ENCODE results near the gene SLC25A11.

SLC25A11 gene

DNA sequence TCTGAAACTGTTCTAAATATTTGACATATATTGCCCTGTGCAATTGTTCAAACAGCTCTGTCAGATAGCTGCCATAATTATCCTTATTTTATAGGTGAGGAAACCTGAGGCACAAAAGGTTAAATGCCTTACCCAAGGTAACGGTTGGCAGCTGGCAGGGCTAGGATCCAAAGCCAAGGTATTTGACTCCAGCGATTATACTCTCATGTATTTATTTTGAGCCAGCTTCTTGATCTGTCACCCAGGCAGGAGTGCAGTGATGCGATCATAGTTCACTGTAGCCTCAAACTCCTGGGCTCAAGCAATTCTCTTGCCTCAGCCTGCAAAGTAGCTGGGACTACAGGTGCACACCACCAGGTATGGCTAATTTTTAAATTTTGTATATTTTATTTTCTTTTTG, 18.3 kb upstream of the SLC25A11 start:
- no peak overlapping the region for H3K4me3 ChIP-seq (ENCODE audit: low read depth, low read length)
- H3K9me3 ChIP-seq: no peaks in the 10 kb centered on the region
- H3K36me3 ChIP-seq: no peaks in the 10 kb centered on the region
- TF ChIP-seq, protein P1, sequence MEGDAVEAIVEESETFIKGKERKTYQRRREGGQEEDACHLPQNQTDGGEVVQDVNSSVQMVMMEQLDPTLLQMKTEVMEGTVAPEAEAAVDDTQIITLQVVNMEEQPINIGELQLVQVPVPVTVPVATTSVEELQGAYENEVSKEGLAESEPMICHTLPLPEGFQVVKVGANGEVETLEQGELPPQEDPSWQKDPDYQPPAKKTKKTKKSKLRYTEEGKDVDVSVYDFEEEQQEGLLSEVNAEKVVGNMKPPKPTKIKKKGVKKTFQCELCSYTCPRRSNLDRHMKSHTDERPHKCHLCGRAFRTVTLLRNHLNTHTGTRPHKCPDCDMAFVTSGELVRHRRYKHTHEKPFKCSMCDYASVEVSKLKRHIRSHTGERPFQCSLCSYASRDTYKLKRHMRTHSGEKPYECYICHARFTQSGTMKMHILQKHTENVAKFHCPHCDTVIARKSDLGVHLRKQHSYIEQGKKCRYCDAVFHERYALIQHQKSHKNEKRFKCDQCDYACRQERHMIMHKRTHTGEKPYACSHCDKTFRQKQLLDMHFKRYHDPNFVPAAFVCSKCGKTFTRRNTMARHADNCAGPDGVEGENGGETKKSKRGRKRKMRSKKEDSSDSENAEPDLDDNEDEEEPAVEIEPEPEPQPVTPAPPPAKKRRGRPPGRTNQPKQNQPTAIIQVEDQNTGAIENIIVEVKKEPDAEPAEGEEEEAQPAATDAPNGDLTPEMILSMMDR (IDR thresholded peaks at IDR 0.05; ENCODE audit: low read depth, low read length): no peak
- no peaks in the 10 kb centered on the region for H3K27me3 ChIP-seq
- no peaks in the 10 kb centered on the region for H3K4me1 ChIP-seq
- no peak for DNase-seq

DNA sequence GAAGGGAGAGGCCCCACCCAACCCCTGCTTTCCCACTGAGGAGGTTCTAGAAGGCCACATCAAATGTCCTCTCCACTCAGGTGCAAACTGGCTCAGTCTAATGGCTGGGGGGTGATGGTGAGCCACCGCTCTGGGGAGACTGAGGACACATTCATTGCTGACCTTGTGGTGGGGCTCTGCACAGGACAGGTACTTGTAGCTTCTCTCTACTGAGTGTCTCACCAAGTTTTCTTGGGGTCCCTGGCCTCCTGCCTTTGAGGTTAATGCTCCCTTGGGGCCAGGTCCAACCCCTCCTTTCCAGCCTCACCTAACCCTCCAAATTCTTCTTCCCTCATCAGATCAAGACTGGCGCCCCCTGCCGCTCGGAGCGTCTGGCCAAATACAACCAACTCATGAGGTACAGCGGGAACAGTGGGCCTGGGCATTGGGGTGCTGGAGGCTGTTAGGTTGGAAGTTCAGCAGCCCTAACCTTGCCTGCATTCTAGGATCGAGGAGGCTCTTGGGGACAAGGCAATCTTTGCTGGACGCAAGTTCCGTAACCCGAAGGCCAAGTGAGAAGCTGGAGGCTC, 16.7 kb upstream of the SLC25A11 start:
- H3K4me3 ChIP-seq (ENCODE audit: low read depth, low read length): no peak overlapping the region
- DNase-seq: no peak
- no peaks in the 10 kb centered on the region for H3K36me3 ChIP-seq
- no peaks in the 10 kb centered on the region for H3K27me3 ChIP-seq
- no peaks in the 10 kb centered on the region for H3K9me3 ChIP-seq
- TF ChIP-seq, protein P1 (IDR thresholded peaks at IDR 0.05; ENCODE audit: low read depth, low read length): no peak
- no peaks in the 10 kb centered on the region for H3K4me1 ChIP-seq

DNA sequence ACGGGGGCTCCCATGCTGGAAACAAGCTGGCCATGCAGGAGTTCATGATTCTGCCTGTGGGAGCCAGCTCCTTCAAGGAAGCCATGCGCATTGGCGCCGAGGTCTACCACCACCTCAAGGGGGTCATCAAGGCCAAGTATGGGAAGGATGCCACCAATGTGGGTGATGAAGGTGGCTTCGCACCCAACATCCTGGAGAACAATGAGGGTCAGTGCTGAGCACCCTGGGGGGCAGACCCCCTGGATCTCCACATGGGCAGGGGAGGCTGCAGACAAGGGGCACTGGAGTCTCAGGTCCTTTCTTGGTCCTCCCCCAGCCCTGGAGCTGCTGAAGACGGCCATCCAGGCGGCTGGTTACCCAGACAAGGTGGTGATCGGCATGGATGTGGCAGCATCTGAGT, 15.2 kb upstream of the SLC25A11 start:
- Histone ChIP-seq H3K36me3 (no peaks in the 10 kb centered on the region), H3K4me1 (peaks cover 4% of the 10 kb centered on the region; the same call in 1 of the 2 replicates), H3K27me3 (no peaks in the 10 kb centered on the region), H3K4me3 (ENCODE audit: low read depth, low read length) (no peak overlapping the region), H3K9me3 (no peaks in the 10 kb centered on the region)
- DNase-seq: no peak
- TF ChIP-seq, protein P1 (IDR thresholded peaks at IDR 0.05; ENCODE audit: low read depth, low read length): no peak

DNA sequence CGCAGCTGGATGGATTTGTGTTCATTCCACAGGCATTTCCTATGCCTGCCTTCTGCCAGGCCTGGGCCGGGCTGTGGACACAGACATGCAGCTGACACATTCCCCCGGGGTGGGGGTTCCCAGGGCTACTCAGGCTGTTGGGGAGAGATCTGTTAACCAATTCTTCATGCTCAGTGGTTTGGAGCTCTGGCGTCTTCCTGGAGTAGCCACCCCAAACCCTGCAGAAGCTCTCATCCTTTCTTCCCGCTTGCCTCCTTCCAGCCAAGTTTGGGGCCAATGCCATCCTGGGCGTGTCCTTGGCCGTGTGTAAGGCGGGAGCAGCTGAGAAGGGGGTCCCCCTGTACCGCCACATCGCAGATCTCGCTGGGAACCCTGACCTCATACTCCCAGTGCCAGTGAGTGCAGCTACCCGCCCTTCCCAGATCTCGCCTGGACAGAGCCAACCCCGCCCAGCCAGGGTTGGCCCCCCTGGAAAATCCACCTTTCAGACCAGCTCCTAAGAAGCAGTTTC, 13.7 kb upstream of the SLC25A11 start:
- H3K4me1 ChIP-seq: peaks cover 4% of the 10 kb centered on the region; the same call in 1 of the 2 replicates
- no peak for DNase-seq

DNA sequence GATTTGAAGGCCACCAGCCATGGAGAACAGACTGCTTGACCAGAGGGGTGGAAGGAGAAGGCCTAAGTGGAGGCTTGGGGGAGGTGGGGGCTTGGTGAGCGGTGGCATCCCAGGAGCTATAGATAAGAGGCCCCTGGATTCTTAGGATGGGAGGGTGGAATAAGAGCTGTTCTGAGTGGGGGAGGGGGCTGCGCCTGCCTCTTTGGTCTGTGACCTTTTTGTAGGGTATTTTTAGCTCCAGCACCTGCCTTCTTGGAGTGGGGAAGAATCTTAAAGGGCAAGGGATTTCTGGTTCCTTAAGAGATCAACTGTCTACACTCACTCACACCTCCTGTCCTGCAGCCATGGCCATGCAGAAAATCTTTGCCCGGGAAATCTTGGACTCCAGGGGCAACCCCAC, 11.6 kb upstream of the SLC25A11 start:
- Histone ChIP-seq H3K4me3 (ENCODE audit: low read depth, low read length) (peak overlapping the region; percentile 56; the same call in 1 of the 2 replicates), H3K9me3 (no peaks in the 10 kb centered on the region), H3K36me3 (peaks cover 4% of the 10 kb centered on the region), H3K4me1 (peaks cover 4% of the 10 kb centered on the region; the same call in 1 of the 2 replicates), H3K27me3 (no peaks in the 10 kb centered on the region)
- TF ChIP-seq, protein P1 (IDR thresholded peaks at IDR 0.05; ENCODE audit: low read depth, low read length): no peak
- no peak for DNase-seq

More for the DNA sequence above, 13.7 kb upstream of the SLC25A11 start:
- no peaks in the 10 kb centered on the region for H3K9me3 ChIP-seq
- no peaks in the 10 kb centered on the region for H3K27me3 ChIP-seq
- no peaks in the 10 kb centered on the region for H3K36me3 ChIP-seq
- no peak overlapping the region for H3K4me3 ChIP-seq (ENCODE audit: low read depth, low read length)
- TF ChIP-seq, protein P1 (IDR thresholded peaks at IDR 0.05; ENCODE audit: low read depth, low read length): no peak

DNA sequence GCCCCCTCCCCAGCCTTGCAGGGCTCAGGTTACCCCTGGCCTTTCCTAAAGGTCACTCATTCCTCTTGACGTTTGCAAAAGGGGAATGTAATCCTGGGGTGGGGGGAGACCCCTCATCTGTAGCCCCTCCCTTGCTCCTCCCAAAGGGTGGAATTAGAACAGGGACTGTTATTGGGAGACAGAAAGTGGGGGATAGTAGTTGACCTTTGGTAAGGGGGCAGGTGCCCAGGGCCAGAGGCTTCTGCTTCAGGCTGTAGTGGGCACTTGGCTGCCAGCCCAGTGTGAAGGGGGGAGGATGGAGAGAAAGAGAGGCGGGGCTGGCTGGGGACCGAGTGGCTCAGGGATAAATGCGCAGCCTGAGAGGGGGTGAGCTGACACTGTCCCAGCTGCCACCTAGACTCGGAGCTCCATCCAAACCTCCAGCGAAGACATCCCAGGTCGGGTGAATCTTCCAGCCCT, 10.9 kb upstream of the SLC25A11 start, which contains the start of gene ENO3:
Gene ENO3 (plus strand): TSS at position 374 of the 459 bp plus-strand sequence. CDS start 711 bp downstream, outside the sequence.
- H3K4me1 ChIP-seq: peaks cover 4% of the 10 kb centered on the region; the same call in 1 of the 2 replicates
- TF ChIP-seq, protein P1 (IDR thresholded peaks at IDR 0.05; ENCODE audit: low read depth, low read length): no peak
- peak; percentile 59 for DNase-seq

More for the DNA sequence above, 10.9 kb upstream of the SLC25A11 start, which contains the start of gene ENO3:
- no peaks in the 10 kb centered on the region for H3K27me3 ChIP-seq
- peaks cover 10% of the 10 kb centered on the region for H3K36me3 ChIP-seq
- peak within 1 kb of the TSS; percentile 56 for H3K4me3 ChIP-seq (ENCODE audit: low read depth, low read length)
- no peaks in the 10 kb centered on the region for H3K9me3 ChIP-seq
